Kidney tubule cell (primary cell): ENCODE results near the gene DLGAP4.

Experiments used
- DNase-seq: peaks from one replicate; pipeline ENCODE4 v3.0.0-alpha.2; 2018; ENCODE audit warnings: low spot score

Gene DLGAP4

GRCh38 chr20:36411861-36412454 is 105.8 kb downstream of the DLGAP4 start:
- no peak for DNase-seq

GRCh38 chr20:36415475-36416002 is 109.4 kb downstream of the DLGAP4 start:
- DNase-seq: no peak

- DNase-seq: no peak
These were observed 112.6 kb downstream of the DLGAP4 start for GRCh38 chr20:36418711-36419110.

- no peak for DNase-seq
These were observed 115.5 kb downstream of the DLGAP4 start for GRCh38 chr20:36421641-36422040.

GRCh38 chr20:36424314-36424713 is 118.2 kb downstream of the DLGAP4 start:
- DNase-seq: no peak

- no peak for DNase-seq
These were observed 119.0 kb downstream of the DLGAP4 start for GRCh38 chr20:36425166-36425565.

GRCh38 chr20:36431604-36432003 is 125.5 kb downstream of the DLGAP4 start:
- no peak for DNase-seq

GRCh38 chr20:36432096-36432495 is 126.0 kb downstream of the DLGAP4 start:
- no peak for DNase-seq

- DNase-seq: no peak
These were observed 128.2 kb downstream of the DLGAP4 start for GRCh38 chr20:36434383-36434782.

GRCh38 chr20:36435124-36435523 is 129.0 kb downstream of the DLGAP4 start:
- no peak for DNase-seq

GRCh38 chr20:36435592-36436541 is 129.7 kb downstream of the DLGAP4 start:
- DNase-seq: peak; percentile 68

GRCh38 chr20:36439040-36439730 is 133.0 kb downstream of the DLGAP4 start:
- peak; percentile 61 for DNase-seq

- DNase-seq: no peak
These were observed 133.6 kb downstream of the DLGAP4 start for GRCh38 chr20:36439731-36440072.

GRCh38 chr20:36440370-36441026 is 134.4 kb downstream of the DLGAP4 start:
- no peak for DNase-seq

GRCh38 chr20:36441027-36441414 is 134.9 kb downstream of the DLGAP4 start:
- DNase-seq: no peak

- DNase-seq: no peak
These were observed 135.3 kb downstream of the DLGAP4 start for GRCh38 chr20:36441416-36441815.

- DNase-seq: no peak
These were observed 139.7 kb downstream of the DLGAP4 start for GRCh38 chr20:36445847-36446246.

GRCh38 chr20:36446557-36446956 is 140.4 kb downstream of the DLGAP4 start:
- DNase-seq: peak; percentile 31

- DNase-seq: no peak
These were observed 141.0 kb downstream of the DLGAP4 start for GRCh38 chr20:36447101-36447500.

GRCh38 chr20:36449663-36450062 is 143.5 kb downstream of the DLGAP4 start:
- no peak for DNase-seq

- no peak for DNase-seq
These were observed 148.2 kb downstream of the DLGAP4 start for GRCh38 chr20:36454332-36454697.
